WTC11 (cell line): ENCODE results near the gene KANK4.

Experiments used
- AFF4 ChIP-seq: sonication (generic); formaldehyde crosslinking; IDR thresholded peaks from 2 replicates; pipeline ENCODE4 v1.8.1; 2023; ENCODE audit warnings: mild to moderate bottlenecking, missing genetic modification reagents, borderline replicate concordance
- FOXP1 ChIP-seq: sonication (generic); formaldehyde crosslinking; IDR thresholded peaks from 2 replicates; pipeline ENCODE4 v1.8.0; 2022; ENCODE audit warnings: missing genetic modification reagents, mild to moderate bottlenecking, moderate library complexity, borderline replicate concordance
- SMAD4 ChIP-seq: sonication (generic); formaldehyde crosslinking; IDR thresholded peaks from 2 replicates; pipeline ENCODE4 v1.8.0; 2022; ENCODE audit warnings: mild to moderate bottlenecking, missing genetic modification reagents
- ZNF396 ChIP-seq: fragments of 250-450 bp; sonication (Bioruptor Pico); IDR thresholded peaks from 2 replicates; pipeline ENCODE4 v1.8.0; 2021; ENCODE audit warnings: mild to moderate bottlenecking, moderate library complexity, borderline replicate concordance
- TF ChIP-seq, protein P1 (sequence below): fragments of 250-450 bp; sonication (Bioruptor Pico); conservative IDR thresholded peaks from 2 replicates; pipeline ENCODE4 v1.9.0; 2021; ENCODE audit warnings: mild to moderate bottlenecking

GRCh38 chr1:62346886-62347285 lies 27.7 kb upstream of the KANK4 start:
- no peak for TF ChIP-seq AFF4 (CRISPR knock-in tag)
- TF ChIP-seq FOXP1 (CRISPR knock-in tag): no peak
- TF ChIP-seq, protein P1, sequence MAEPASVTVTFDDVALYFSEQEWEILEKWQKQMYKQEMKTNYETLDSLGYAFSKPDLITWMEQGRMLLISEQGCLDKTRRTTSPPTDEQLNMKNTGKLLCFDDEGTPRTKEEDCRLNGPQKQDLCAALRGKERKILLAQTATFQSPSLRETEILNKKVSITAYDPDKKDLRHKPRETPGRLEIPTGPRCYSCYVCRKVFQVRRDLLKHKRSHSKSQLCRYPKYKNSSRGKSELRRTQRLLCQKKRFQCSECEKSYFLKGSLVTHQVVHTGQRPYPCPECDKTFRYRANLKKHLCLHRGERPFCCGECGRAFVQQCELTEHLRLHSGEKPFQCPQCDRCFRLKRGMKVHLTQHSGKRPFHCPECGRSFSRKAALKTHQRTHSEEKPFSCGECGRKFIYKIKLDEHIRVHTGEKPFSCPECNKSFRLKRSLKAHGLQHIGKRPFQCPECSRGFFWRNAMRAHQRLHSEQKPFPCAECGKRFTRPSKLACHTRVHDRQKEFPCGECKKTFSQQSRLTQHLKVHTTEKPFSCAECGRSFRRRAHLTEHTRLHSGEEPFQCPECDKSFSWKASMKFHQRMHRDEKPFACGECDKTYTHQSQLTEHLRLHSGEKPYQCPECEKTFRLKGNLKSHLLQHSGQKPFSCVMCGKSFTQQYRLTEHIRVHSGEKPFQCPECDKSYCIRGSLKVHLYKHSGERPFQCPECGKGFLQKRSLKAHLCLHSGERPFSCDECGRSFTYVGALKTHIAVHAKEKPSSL (CRISPR knock-in tag): no peak
- no peak for TF ChIP-seq ZNF396 (CRISPR knock-in tag)
- TF ChIP-seq SMAD4 (CRISPR knock-in tag): no peak
